Activated CD8-positive, alpha-beta T cell treated with anti-CD3 and anti-CD28 coated beads for 36 hours (primary cell): ENCODE results near the gene NDUFB2. TPM values are rescaled to one million over a fixed set of nuclear protein-coding genes. Genes with fewer than 3 reads are reported as not detected.

Experiments
- ATAC-seq: fragments of 200-7000 bp; cut with Tn5 transposase; one replicate; pipeline ENCODE4 v1.10.0; 2021; ENCODE audit warnings: mild to moderate bottlenecking, moderate library complexity
- CTCF ChIA-PET: fragments of 350-600 bp; sonication (Branson Sonifier 250); formaldehyde crosslinking; loops from one replicate; lab custom pipeline; 2021; ENCODE audit warnings: antibody characterized with exemption; lab: Charles Lee
- POLR2A ChIA-PET: fragments of 350-600 bp; sonication (Branson Sonifier 250); formaldehyde crosslinking; loops from one replicate; lab custom pipeline; 2021; ENCODE audit warnings: antibody characterized with exemption; lab: Charles Lee
- DNase-seq: peaks from one replicate; pipeline ENCODE4 v3.0.0-alpha.2; 2020
- H3K27ac Mint-ChIP-seq: one replicate; pipeline ENCODE4 v1.8.0; 2021; ENCODE audit warnings: mild to moderate bottlenecking, mixed read lengths
- H3K27me3 Mint-ChIP-seq: one replicate; pipeline ENCODE4 v1.8.0; 2021; ENCODE audit warnings: mixed read lengths
- H3K36me3 Mint-ChIP-seq: one replicate; pipeline ENCODE4 v1.8.0; 2021; ENCODE audit warnings: low read depth, mixed read lengths
- H3K4me1 Mint-ChIP-seq: one replicate; pipeline ENCODE4 v1.8.0; 2021; ENCODE audit warnings: low read depth, mixed read lengths
- H3K4me3 Mint-ChIP-seq: one replicate; pipeline ENCODE4 v1.8.0; 2021; ENCODE audit warnings: mild to moderate bottlenecking, moderate library complexity, mixed read lengths
- H3K9me3 Mint-ChIP-seq: one replicate; pipeline ENCODE4 v1.8.0; 2021; ENCODE audit warnings: mixed read lengths
- intact Hi-C: fragments of 100-400 bp; cut with micrococcal nuclease; formaldehyde crosslinking; loops from one replicate; pipeline ENCODE4 v1.10.0; 2022
- total RNA-seq, 2 experiments: library from RNA; stranded (reverse); gene quantifications; one replicate each; pipeline ENCODE4 v1.2.3, GENCODE V29; 2021
- TF ChIP-seq, protein P1 (sequence below): fragments of 200-600 bp; IDR thresholded peaks from one replicate; pipeline ENCODE4 v1.8.0; 2022; ENCODE audit warnings: antibody characterized with exemption, mild to moderate bottlenecking

The NDUFB2 gene
- total RNA-seq, 2 experiments from 2014 or later, result 159 to 177 TPM

DNA sequence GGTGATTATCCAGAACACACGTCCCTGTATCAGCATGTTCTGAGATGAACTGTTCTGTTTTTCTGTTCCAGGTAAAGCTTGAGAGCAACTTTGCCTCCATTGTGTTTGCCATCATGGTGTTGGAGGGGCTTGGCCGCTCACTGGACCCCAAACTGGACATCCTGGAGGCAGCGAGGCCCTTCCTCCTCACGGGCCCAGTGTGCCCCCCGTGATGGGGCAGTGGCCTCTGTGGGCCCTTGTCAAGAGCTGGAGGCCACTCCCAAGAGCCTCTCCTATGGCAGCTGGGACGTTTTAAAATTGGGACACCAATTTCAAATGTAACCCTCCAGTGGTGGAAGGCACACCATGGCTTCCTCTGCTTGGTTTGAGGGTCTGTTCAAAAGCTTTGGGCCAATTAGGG lies 1.9 kb upstream of the NDUFB2 start:
- CTCF ChIA-PET, result no interaction called here
- Mint-ChIP-seq H3K36me3 (peaks cover 21% of the 10 kb centered on the region), H3K27ac (no peak overlapping the region), H3K4me3 (no peak overlapping the region), H3K4me1 (peaks cover 27% of the 10 kb centered on the region), H3K9me3 (no peaks in the 10 kb centered on the region), H3K27me3 (no peaks in the 10 kb centered on the region)
- TF ChIP-seq, protein P1, sequence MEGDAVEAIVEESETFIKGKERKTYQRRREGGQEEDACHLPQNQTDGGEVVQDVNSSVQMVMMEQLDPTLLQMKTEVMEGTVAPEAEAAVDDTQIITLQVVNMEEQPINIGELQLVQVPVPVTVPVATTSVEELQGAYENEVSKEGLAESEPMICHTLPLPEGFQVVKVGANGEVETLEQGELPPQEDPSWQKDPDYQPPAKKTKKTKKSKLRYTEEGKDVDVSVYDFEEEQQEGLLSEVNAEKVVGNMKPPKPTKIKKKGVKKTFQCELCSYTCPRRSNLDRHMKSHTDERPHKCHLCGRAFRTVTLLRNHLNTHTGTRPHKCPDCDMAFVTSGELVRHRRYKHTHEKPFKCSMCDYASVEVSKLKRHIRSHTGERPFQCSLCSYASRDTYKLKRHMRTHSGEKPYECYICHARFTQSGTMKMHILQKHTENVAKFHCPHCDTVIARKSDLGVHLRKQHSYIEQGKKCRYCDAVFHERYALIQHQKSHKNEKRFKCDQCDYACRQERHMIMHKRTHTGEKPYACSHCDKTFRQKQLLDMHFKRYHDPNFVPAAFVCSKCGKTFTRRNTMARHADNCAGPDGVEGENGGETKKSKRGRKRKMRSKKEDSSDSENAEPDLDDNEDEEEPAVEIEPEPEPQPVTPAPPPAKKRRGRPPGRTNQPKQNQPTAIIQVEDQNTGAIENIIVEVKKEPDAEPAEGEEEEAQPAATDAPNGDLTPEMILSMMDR, result no peak
- intact Hi-C loops, result no loop called here
- ATAC-seq (no peak), DNase-seq (no peak)
- POLR2A ChIA-PET, result no interaction called here

DNA sequence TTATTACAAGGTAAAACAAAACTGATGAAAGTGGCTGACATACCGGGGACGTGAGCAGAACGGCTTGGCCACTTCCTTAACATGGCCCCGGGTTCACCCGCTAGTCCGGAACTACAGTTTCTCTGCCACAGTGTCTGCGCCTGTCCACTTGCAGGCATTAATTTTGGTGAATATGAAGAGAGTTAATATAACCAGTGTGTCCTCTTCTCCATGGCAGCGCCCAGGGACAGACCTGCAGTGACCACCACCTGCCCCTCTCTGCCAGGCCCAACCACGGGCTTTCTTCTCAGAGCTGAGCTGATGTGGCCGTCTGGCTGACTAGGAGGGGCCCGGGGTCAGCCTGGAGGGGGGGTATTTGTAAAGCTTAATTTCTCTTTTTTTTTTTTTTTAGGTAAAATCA lies 1.1 kb upstream of the NDUFB2 start:
- peaks cover 29% of the 10 kb centered on the region for H3K4me1 Mint-ChIP-seq
- CTCF ChIA-PET, result interaction anchor here (1.1 to 1.5 kb wide), 2 partner anchors 31 to 42 kb away, joined by 3 read pairs; no protein-coding TSS in a partner anchor
- H3K27ac Mint-ChIP-seq, result no peak overlapping the region
- no peaks in the 10 kb centered on the region for H3K9me3 Mint-ChIP-seq
- TF ChIP-seq, protein P1, result no peak
- POLR2A ChIA-PET, result no interaction called here
- H3K27me3 Mint-ChIP-seq, result no peaks in the 10 kb centered on the region
- intact Hi-C loops, result no loop called here
- DNase-seq (no peak), ATAC-seq (no peak)
- no peak overlapping the region for H3K4me3 Mint-ChIP-seq
- peaks cover 27% of the 10 kb centered on the region for H3K36me3 Mint-ChIP-seq

DNA sequence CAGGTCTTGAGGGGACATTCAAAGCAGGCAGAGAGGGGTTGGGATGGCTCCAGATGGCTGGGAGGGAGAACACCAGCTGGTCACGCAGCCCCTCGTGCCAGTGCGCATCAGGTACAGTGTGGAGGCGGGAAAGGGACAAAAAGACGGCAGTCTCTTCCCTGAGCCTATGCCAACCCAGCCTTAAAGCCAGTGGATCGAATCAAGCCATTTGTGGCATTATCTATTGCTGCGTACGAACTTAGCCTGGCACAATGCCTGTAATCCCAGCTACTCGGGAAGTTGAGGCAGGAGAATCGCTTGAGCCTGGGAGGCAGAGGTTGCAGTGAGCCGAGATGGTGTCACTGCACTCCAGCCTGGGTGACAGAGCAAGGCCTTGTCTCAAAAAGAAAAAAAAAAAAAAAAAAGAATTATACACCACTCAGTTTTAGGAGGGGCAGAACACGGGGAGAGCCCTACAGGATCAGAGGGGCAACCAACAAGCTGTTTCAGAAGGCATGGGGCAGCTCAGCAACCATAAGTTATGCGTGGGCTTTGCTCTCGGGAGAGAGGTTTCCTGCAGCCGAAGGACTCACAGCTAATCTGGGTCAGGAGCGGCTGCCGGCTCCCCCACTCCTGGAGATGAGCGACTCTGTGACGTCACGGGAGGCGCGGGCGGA lies 356 bp upstream of the NDUFB2 start:
- no peak for ATAC-seq
- H3K36me3 Mint-ChIP-seq, result peaks cover 25% of the 10 kb centered on the region
- peak overlapping the region; percentile 94 for H3K4me3 Mint-ChIP-seq
- ChIA-PET CTCF (interaction anchor here (1.1 to 1.5 kb wide), 2 partner anchors 30 to 42 kb away, joined by 3 read pairs; no protein-coding TSS in a partner anchor), POLR2A (interaction anchor here (0.9 to 2.3 kb wide), 3 partner anchors 9 to 27 kb away, joined by 3 to 14 read pairs (median 4); partner anchors contain the start of gene ADCK2)
- TF ChIP-seq, protein P1, result no peak
- DNase-seq, result peak; percentile 97
- intact Hi-C loops, result no loop called here
- H3K4me1 Mint-ChIP-seq, result peaks cover 29% of the 10 kb centered on the region
- no peaks in the 10 kb centered on the region for H3K9me3 Mint-ChIP-seq
- H3K27me3 Mint-ChIP-seq, result no peaks in the 10 kb centered on the region
- H3K27ac Mint-ChIP-seq, result peak overlapping the region; percentile 97

DNA sequence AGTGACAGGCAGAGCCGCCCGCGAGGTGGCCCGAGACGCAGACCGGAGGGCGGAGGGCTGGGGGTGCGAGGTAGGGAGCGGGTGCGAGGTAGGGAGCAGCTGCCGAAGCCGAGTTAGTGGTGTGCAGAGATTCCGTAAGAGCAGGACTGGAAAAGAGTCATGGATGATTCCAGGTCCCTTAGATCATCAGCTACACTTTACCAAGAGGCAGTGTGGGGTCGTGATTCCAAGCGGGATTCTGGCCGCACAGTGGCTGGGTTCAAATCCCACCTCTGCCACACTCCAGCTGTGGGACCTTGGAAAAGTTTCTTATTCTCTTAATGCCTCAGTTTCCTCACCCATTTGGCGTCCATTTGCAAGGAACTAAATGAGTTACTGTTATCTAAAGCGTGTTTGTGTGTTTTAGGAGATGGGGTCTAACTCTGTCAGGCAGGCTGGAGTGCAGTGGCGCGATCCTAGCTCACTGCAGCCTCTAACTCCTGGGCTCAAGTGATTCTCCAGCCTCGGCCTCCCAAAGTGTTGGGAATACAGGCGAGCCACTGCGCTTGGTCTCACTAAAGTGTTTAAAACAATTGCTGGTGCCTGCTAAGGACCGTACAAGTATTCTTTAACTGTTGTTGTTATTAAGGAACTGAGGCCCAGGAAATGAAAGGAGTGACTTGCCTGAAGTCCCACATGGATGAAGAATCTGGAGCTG lies 1.1 kb downstream of the NDUFB2 start:
- H3K27ac Mint-ChIP-seq, result peak overlapping the region; percentile 97

More for the DNA sequence above, 1.1 kb downstream of the NDUFB2 start:
- peaks cover 30% of the 10 kb centered on the region for H3K4me1 Mint-ChIP-seq
- intact Hi-C loops, result no loop called here
- peaks cover 17% of the 10 kb centered on the region for H3K36me3 Mint-ChIP-seq
- TF ChIP-seq, protein P1, result no peak
- DNase-seq, result no peak
- no peak for ATAC-seq
- ChIA-PET CTCF (interaction anchor here (1.2 to 1.3 kb wide), 2 partner anchors 26 to 315 kb away, joined by 3 to 6 read pairs; no protein-coding TSS in a partner anchor), POLR2A (interaction anchor here (1.5 to 2.3 kb wide), 2 partner anchors 24 to 316 kb away, joined by 5 to 14 read pairs; partner anchors contain the start of gene ADCK2)
- H3K9me3 Mint-ChIP-seq, result no peaks in the 10 kb centered on the region
- peak overlapping the region; percentile 94 for H3K4me3 Mint-ChIP-seq
- no peaks in the 10 kb centered on the region for H3K27me3 Mint-ChIP-seq
